Neural crest cell (in vitro differentiated cells): Measurements from ENCODE around the gene ERCC6L2. TPM values are rescaled to one million over a fixed set of nuclear protein-coding genes. Genes with fewer than 3 reads are reported as not detected.

ENCODE experiments used
- DNase-seq: peaks from one replicate; pipeline ENCODE4 v3.0.0; 2021; ENCODE audit warnings: low read depth, mixed read lengths, low spot score
- H3K27ac Mint-ChIP-seq: one replicate; pipeline ENCODE4 v1.8.0; 2021; ENCODE audit warnings: mild to moderate bottlenecking, mixed read lengths; ENCODE audit not compliant: unreplicated experiment
- H3K27me3 Mint-ChIP-seq: 2 replicates; pipeline ENCODE4 v1.8.0; 2021; ENCODE audit warnings: low read depth, mild to moderate bottlenecking, mixed read lengths
- H3K36me3 Mint-ChIP-seq: 2 replicates; pipeline ENCODE4 v1.8.0; 2021; ENCODE audit warnings: low read depth, mild to moderate bottlenecking, mixed read lengths
- H3K4me1 Mint-ChIP-seq: 2 replicates; pipeline ENCODE4 v1.8.0; 2021; ENCODE audit warnings: mixed read lengths
- H3K4me3 Mint-ChIP-seq: one replicate; pipeline ENCODE4 v1.8.0; 2021; ENCODE audit warnings: mild to moderate bottlenecking, mixed read lengths
- H3K9me3 Mint-ChIP-seq: 2 replicates; pipeline ENCODE4 v1.8.0; 2021; ENCODE audit warnings: mixed read lengths
- total RNA-seq: library from RNA; stranded (reverse); gene quantifications from 2 replicates; pipeline ENCODE4 v1.2.1, GENCODE V29; 2021
- TF ChIP-seq, protein P1 (sequence below): fragments of 200-600 bp; sonication (generic); conservative IDR thresholded peaks from 2 replicates; pipeline ENCODE4 v1.5.0; 2021; ENCODE audit warnings: antibody characterized with exemption, mild to moderate bottlenecking

ERCC6L2 gene
- total RNA-seq, 1 donor from 2014 or later: 58.1 TPM

- no peak for DNase-seq
- no peak overlapping the region for H3K27ac Mint-ChIP-seq
- no peaks in the 10 kb centered on the region for H3K27me3 Mint-ChIP-seq
- no peak overlapping the region for H3K4me3 Mint-ChIP-seq
- no peaks in the 10 kb centered on the region for H3K9me3 Mint-ChIP-seq
- no peaks in the 10 kb centered on the region for H3K4me1 Mint-ChIP-seq
- TF ChIP-seq, protein P1, sequence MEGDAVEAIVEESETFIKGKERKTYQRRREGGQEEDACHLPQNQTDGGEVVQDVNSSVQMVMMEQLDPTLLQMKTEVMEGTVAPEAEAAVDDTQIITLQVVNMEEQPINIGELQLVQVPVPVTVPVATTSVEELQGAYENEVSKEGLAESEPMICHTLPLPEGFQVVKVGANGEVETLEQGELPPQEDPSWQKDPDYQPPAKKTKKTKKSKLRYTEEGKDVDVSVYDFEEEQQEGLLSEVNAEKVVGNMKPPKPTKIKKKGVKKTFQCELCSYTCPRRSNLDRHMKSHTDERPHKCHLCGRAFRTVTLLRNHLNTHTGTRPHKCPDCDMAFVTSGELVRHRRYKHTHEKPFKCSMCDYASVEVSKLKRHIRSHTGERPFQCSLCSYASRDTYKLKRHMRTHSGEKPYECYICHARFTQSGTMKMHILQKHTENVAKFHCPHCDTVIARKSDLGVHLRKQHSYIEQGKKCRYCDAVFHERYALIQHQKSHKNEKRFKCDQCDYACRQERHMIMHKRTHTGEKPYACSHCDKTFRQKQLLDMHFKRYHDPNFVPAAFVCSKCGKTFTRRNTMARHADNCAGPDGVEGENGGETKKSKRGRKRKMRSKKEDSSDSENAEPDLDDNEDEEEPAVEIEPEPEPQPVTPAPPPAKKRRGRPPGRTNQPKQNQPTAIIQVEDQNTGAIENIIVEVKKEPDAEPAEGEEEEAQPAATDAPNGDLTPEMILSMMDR: no peak
- H3K36me3 Mint-ChIP-seq: peaks cover 18% of the 10 kb centered on the region
Measured at GRCh38 chr9:96008502-96009222, 133.2 kb downstream of the ERCC6L2 start.

DNA sequence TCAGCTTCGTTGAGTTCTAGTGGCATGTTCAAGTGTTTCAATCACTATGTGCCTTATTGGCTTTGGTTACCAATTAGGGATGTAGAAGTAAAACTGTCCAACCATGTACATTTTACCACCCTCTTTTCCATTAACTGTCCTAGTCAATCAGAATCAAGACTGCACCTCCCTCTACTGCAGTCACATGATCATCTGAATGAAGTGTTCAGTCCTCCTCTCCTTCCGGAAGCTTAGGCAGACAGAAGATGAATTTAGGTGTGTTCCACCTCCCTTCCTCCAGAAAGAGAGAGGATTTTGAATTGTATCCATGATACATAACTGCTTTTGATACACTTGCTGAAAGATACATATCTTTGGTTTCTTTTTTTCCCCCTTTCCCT is 133.7 kb downstream of the ERCC6L2 start:
- Mint-ChIP-seq H3K9me3 (no peaks in the 10 kb centered on the region), H3K27ac (no peak overlapping the region), H3K4me1 (no peaks in the 10 kb centered on the region), H3K4me3 (no peak overlapping the region), H3K27me3 (no peaks in the 10 kb centered on the region), H3K36me3 (peaks cover 18% of the 10 kb centered on the region)
- no peak for DNase-seq
- TF ChIP-seq, protein P1: no peak

GRCh38 chr9:96009690-96010472 is 134.4 kb downstream of the ERCC6L2 start:
- H3K27ac Mint-ChIP-seq: no peak overlapping the region
- TF ChIP-seq, protein P1: no peak
- H3K4me1 Mint-ChIP-seq: no peaks in the 10 kb centered on the region
- no peak overlapping the region for H3K4me3 Mint-ChIP-seq
- H3K27me3 Mint-ChIP-seq: no peaks in the 10 kb centered on the region
- DNase-seq: no peak
- H3K36me3 Mint-ChIP-seq: peaks cover 18% of the 10 kb centered on the region
- no peaks in the 10 kb centered on the region for H3K9me3 Mint-ChIP-seq

- Mint-ChIP-seq H3K36me3 (peaks cover 16% of the 10 kb centered on the region), H3K4me3 (no peak overlapping the region), H3K4me1 (no peaks in the 10 kb centered on the region), H3K9me3 (no peaks in the 10 kb centered on the region), H3K27me3 (peaks cover 4% of the 10 kb centered on the region), H3K27ac (no peak overlapping the region)
- no peak for DNase-seq
- TF ChIP-seq, protein P1: no peak
Measured at GRCh38 chr9:96014078-96014477, 138.6 kb downstream of the ERCC6L2 start.

DNA sequence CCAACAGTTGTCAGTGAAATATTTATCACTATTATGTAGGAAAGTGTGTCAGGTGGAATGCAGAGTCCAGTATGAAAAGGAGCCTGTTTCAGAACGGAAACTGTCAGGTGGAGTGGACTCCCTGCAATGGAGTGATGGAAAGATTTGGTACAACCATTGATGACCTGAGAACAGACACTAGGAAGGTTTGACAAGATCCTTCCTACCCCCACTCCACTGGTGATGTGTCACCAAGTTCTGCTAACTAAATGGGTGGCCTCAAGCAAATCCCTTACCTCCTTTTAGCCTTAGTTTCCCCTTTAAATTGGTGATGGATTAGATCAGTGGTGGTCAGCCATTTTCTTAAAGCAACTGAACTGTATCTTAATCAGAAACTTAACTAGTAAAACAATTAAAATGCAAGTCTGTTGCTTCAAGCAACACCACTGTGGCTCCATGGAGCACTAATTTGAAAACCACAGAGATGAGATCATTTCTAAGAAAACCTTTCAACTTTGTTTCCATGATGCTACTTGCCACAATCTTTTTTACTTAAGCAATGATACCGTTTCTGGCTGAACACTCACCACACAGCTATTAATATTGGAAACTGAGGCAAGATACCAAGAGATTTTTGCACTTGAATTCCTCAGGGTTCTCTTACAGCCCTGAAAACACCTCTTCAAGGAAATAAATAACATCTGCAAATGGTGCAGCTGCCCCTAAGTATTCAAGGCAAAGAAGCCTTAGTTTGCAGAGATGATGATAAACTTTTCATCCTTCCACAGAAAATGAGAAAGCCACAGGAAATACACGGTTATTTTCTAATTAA is 140.6 kb downstream of the ERCC6L2 start:
- H3K4me3 Mint-ChIP-seq: no peak overlapping the region
- TF ChIP-seq, protein P1: no peak
- no peaks in the 10 kb centered on the region for H3K4me1 Mint-ChIP-seq
- H3K27me3 Mint-ChIP-seq: peaks cover 22% of the 10 kb centered on the region
- no peaks in the 10 kb centered on the region for H3K9me3 Mint-ChIP-seq
- no peak for DNase-seq
- H3K27ac Mint-ChIP-seq: no peak overlapping the region
- peaks cover 9% of the 10 kb centered on the region for H3K36me3 Mint-ChIP-seq
